ENCODE results near the gene TPI1. TPM values are rescaled to one million over a fixed set of nuclear protein-coding genes. Genes with fewer than 3 reads are reported as not detected.
A peak's percentile ranks its signal among the peaks of the same experiment; 100 is the strongest.
"Not testable (repeated sequence)": the region's sequence is repeated elsewhere in the genome, so short reads cannot be mapped to it uniquely, and the experiment has no call there.

Gene TPI1
- polyA plus RNA-seq, 3 donors: 446 to 839 (median 764) TPM

DNA sequence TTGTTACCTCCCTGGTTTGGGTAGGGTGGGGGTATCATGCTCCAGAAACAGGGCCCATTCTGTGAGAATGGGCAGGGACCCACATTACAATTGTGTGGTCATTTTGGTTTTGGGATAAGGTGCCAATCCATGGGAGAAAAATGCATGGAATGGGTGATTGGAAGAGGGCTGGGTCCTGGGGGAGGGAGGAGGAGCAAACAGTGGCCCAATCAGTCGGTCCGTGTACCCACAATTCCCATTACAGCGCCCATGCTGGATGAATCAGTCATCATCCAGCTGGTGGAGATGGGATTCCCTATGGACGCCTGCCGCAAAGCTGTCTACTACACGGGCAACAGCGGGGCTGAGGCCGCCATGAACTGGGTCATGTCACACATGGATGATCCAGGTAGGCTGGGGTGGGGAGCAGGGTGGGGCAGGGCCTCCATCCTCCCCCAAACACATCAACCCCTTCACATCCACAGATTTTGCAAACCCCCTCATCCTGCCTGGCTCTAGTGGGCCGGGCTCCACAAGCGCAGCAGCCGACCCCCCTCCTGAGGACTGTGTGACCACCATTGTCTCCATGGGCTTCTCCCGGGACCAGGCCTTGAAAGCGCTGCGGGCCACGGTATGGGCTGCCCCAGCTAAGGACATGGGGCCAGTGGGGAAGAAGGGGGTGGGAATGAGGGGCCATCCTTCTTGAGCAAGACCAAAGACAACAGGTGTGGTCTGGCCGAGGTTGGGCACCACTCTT lies 3.6 kb upstream of the TPI1 start:
- H3K4me2 ChIP-seq (replicated peaks; ENCODE audit: extremely low read depth, low read length, poor library complexity, severe bottlenecking): no peak overlapping the region
- intact Hi-C loops (cut with micrococcal nuclease): no loop called here
- H3K4me1 ChIP-seq (ENCODE audit: control insufficient read depth in 1 of 2, insufficient read depth in 2 of 2, low read length in 2 of 2): peaks cover 14 to 18% of the 10 kb centered on the region in 2 donors
- peaks cover 63 to 78% of the 10 kb centered on the region in 2 donors for H3K36me3 Mint-ChIP-seq
- no peaks in the 10 kb centered on the region for H3K9me3 Mint-ChIP-seq
- no peak for DNase-seq
- no peak overlapping the region for H2AFZ ChIP-seq (ENCODE audit: insufficient read depth, low read depth, low read length, poor library complexity, severe bottlenecking)
- peaks cover 65 to 74% of the 10 kb centered on the region in 2 donors for H3K36me3 ChIP-seq (replicated peaks in 1 of 2; ENCODE audit: control insufficient read depth in 1 of 2, insufficient read depth in 2 of 2, low read length in 2 of 2)
- H3K27me3 ChIP-seq (ENCODE audit: control insufficient read depth in 2 of 2, insufficient read depth in 2 of 2, low read length in 2 of 2): no peaks in the 10 kb centered on the region
- 100% methylated on average over 7 of the region's 16 CpGs for WGBS (ENCODE audit: insufficient coverage)
- peaks cover 14% of the 10 kb centered on the region for H3K79me2 ChIP-seq (ENCODE audit: insufficient read depth, low read length)
- peak overlapping the region in 2 of 7 donors; percentile 18 to 46 for H3K27ac Mint-ChIP-seq
- peaks cover 12% of the 10 kb centered on the region for H4K20me1 ChIP-seq (ENCODE audit: insufficient read depth, low read length)
- no peak overlapping the region for H3K27ac ChIP-seq (ENCODE audit: low read depth in 1 of 2, low read length in 2 of 2)
- H3K27me3 Mint-ChIP-seq (ENCODE audit: low read depth in 3 of 3): peaks cover 0 to 5% (median 0%) of the 10 kb centered on the region in 3 donors
- H3K4me1 Mint-ChIP-seq: peaks cover 16% of the 10 kb centered on the region
- H3K4me3 Mint-ChIP-seq: no peak overlapping the region
- H3K4me3 ChIP-seq (replicated peaks in 1 of 3; ENCODE audit: low read depth in 2 of 3, low read length in 3 of 3): no peak overlapping the region
- H3K9me3 ChIP-seq (replicated peaks in 1 of 2; ENCODE audit: control insufficient read depth in 1 of 2, insufficient read depth in 1 of 2, low read length in 2 of 2): no peaks in the 10 kb centered on the region
- no peak overlapping the region for H3K9ac ChIP-seq (ENCODE audit: insufficient read depth, low read length, poor library complexity, severe bottlenecking)
- TF ChIP-seq, protein P1, sequence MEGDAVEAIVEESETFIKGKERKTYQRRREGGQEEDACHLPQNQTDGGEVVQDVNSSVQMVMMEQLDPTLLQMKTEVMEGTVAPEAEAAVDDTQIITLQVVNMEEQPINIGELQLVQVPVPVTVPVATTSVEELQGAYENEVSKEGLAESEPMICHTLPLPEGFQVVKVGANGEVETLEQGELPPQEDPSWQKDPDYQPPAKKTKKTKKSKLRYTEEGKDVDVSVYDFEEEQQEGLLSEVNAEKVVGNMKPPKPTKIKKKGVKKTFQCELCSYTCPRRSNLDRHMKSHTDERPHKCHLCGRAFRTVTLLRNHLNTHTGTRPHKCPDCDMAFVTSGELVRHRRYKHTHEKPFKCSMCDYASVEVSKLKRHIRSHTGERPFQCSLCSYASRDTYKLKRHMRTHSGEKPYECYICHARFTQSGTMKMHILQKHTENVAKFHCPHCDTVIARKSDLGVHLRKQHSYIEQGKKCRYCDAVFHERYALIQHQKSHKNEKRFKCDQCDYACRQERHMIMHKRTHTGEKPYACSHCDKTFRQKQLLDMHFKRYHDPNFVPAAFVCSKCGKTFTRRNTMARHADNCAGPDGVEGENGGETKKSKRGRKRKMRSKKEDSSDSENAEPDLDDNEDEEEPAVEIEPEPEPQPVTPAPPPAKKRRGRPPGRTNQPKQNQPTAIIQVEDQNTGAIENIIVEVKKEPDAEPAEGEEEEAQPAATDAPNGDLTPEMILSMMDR (IDR thresholded peaks at IDR 0.05): no peak

DNA sequence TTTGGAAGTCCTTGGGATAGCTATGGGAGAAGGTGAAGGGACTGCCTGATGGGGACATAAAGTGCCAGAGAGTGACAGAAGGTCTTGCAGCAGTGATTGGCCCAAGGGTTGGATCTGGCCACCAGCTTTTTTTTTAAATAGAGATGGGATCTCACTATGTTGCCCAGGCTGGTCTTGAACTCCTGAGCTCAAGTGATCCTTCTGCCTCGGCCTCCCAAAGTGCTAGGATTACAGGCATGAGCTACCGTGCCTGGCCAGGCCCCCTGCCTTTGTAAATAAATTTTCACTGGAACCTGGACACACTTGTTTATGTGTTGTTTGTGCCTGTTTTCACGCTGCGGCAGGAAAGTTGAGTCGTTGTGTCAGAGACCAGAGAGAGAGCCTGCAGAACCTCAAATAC lies 2.0 kb upstream of the TPI1 start:
- H3K4me3 Mint-ChIP-seq; H3K27ac Mint-ChIP-seq; H3K4me3 ChIP-seq (replicated peaks in 1 of 3; ENCODE audit: low read depth in 2 of 3, low read length in 3 of 3); H3K27me3 ChIP-seq (ENCODE audit: control insufficient read depth in 2 of 2, insufficient read depth in 2 of 2, low read length in 2 of 2); H3K27ac ChIP-seq (ENCODE audit: low read depth in 1 of 2, low read length in 2 of 2); H3K4me2 ChIP-seq (replicated peaks; ENCODE audit: extremely low read depth, low read length, poor library complexity, severe bottlenecking); H2AFZ ChIP-seq (ENCODE audit: insufficient read depth, low read depth, low read length, poor library complexity, severe bottlenecking); DNase-seq; H3K9me3 Mint-ChIP-seq; H3K9me3 ChIP-seq (replicated peaks in 1 of 2; ENCODE audit: control insufficient read depth in 1 of 2, insufficient read depth in 1 of 2, low read length in 2 of 2); H3K27me3 Mint-ChIP-seq (ENCODE audit: low read depth in 3 of 3); H3K9ac ChIP-seq (ENCODE audit: insufficient read depth, low read length, poor library complexity, severe bottlenecking): not testable (repeated sequence)
- H4K20me1 ChIP-seq (ENCODE audit: insufficient read depth, low read length): peaks cover 27% of the 10 kb centered on the region
- peaks cover 64 to 78% of the 10 kb centered on the region in 2 donors for H3K36me3 Mint-ChIP-seq
- peaks cover 22 to 34% of the 10 kb centered on the region in 2 donors for H3K4me1 ChIP-seq (ENCODE audit: control insufficient read depth in 1 of 2, insufficient read depth in 2 of 2, low read length in 2 of 2)
- intact Hi-C loops (cut with micrococcal nuclease): loop anchor here in 1 of 2 donors (5.0 kb wide), 1 partner anchor 247 kb away; no protein-coding TSS in a partner anchor
- H3K79me2 ChIP-seq (ENCODE audit: insufficient read depth, low read length): peaks cover 29% of the 10 kb centered on the region
- WGBS (ENCODE audit: insufficient coverage): 100% methylated on average over 3 of the region's 5 CpGs
- H3K4me1 Mint-ChIP-seq: peaks cover 31% of the 10 kb centered on the region
- H3K36me3 ChIP-seq (replicated peaks in 1 of 2; ENCODE audit: control insufficient read depth in 1 of 2, insufficient read depth in 2 of 2, low read length in 2 of 2): peaks cover 61 to 68% of the 10 kb centered on the region in 2 donors

All from CD14-positive monocyte (primary cell).